T-helper 17 cell (primary cell): ENCODE results near the gene DRD1. TPM values are rescaled to one million over a fixed set of nuclear protein-coding genes. Genes with fewer than 3 reads are reported as not detected.
"Not testable (repeated sequence)": the region's sequence is repeated elsewhere in the genome, so short reads cannot be mapped to it uniquely, and the experiment has no call there.

Source experiments
- ATAC-seq: fragments of 150-1000 bp; cut with Tn5 transposase; 2 replicates; pipeline ENCODE4 v1.10.0; 2021; ENCODE audit warnings: mild to moderate bottlenecking, moderate library complexity
- DNase-seq, 3 donors: peaks; one replicate each; pipeline versions ENCODE4 v3.0.0 to v3.0.0-alpha.2; 2020 to 2021
- H3K9me3 ChIP-seq: one replicate; pipeline ENCODE4 v1.7.0; 2013; ENCODE audit warnings: low read length, mild to moderate bottlenecking; ENCODE audit not compliant: control insufficient read depth, poor library complexity, severe bottlenecking
- H3K27ac Mint-ChIP-seq: one replicate; pipeline ENCODE4 v1.8.0; 2022; ENCODE audit warnings: mild to moderate bottlenecking, moderate library complexity, mixed read lengths
- H3K27me3 Mint-ChIP-seq: one replicate; pipeline ENCODE4 v1.8.0; 2022; ENCODE audit warnings: mixed read lengths
- H3K36me3 Mint-ChIP-seq: one replicate; pipeline ENCODE4 v1.8.0; 2022; ENCODE audit warnings: low read depth, mixed read lengths
- H3K4me1 Mint-ChIP-seq: one replicate; pipeline ENCODE4 v1.8.0; 2022; ENCODE audit warnings: mild to moderate bottlenecking, mixed read lengths
- H3K4me3 Mint-ChIP-seq: one replicate; pipeline ENCODE4 v1.8.0; 2022; ENCODE audit warnings: mild to moderate bottlenecking, moderate library complexity, mixed read lengths
- total RNA-seq, 4 donors: library from RNA in 2 of 4; stranded (reverse) in 2 of 4; gene quantifications; one replicate each; pipeline ENCODE4 v1.2.3 and lab custom pipeline; 2022 to 2026

DRD1 gene
- total RNA-seq, 2 donors from 2014 or later = not detected

DNA sequence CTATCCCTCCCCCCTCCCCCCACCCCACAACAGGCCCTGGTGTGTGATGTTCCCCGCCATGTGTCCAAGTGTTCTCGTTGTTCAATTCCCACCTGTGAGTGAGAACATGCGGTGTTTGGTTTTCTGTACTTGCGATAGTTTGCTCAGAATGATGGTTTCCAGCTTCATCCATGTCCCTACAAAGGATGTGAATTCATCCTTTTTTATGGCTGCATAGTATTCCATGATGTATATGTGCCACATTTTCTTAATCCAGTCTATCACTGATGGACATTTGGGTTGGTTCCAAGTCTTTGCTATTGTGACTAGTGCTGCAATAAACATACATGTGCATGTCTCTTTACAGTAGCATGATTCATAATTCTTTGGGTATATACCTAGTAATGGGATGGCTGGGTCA is 48.6 kb downstream of the DRD1 start:
- not testable (repeated sequence) for H3K4me3 Mint-ChIP-seq, DNase-seq, H3K4me1 Mint-ChIP-seq, H3K9me3 ChIP-seq, H3K36me3 Mint-ChIP-seq, ATAC-seq, H3K27ac Mint-ChIP-seq
- peaks cover 14% of the 10 kb centered on the region for H3K27me3 Mint-ChIP-seq

DNA sequence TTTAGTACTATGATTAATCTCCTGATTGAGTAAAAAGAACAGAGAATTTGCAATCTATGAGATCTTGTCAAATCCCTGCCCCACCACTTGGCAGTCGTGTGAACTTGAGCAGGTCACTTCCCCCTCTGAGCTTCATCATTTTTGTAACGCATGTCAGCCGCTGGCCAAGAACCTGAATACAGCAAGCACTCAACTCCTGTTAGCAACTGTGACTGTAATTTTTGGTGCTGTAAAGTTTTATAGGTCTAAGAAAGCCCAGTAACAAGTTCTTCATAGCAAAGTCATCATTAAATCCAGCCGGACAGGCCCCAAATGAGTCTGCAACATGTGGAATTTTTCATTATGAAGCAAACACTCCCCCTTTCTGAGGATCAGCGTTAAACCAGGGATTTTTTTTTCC is 49.4 kb downstream of the DRD1 start:
- ATAC-seq (no peak), DNase-seq (no peak)
- Mint-ChIP-seq H3K36me3 (peaks cover 2% of the 10 kb centered on the region), H3K27me3 (peaks cover 14% of the 10 kb centered on the region), H3K27ac (no peak overlapping the region), H3K4me1 (no peaks in the 10 kb centered on the region), H3K4me3 (no peak overlapping the region)
- no peaks in the 10 kb centered on the region for H3K9me3 ChIP-seq

DNA sequence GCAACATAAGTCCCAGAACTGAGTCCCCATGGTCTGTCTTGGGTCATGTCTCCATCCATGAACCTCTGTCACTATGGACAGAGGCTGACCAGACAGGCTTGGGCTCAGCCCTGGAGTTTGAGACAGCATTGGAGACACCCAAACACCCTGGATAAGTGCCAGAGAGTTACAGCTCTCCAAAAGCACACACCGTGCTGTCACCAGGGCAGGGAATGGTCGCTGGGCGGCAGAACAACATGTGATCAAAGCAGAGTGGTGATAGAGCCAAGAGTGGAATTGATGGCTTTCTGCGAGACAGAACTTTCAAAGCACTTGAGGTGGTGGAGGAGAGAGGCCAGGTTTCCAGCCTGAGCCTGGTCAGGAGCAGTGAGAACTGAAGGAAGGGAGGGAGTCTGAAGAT is 50.1 kb downstream of the DRD1 start:
- H3K4me1 Mint-ChIP-seq = no peaks in the 10 kb centered on the region
- peaks cover 16% of the 10 kb centered on the region for H3K27me3 Mint-ChIP-seq
- H3K4me3 Mint-ChIP-seq = no peak overlapping the region
- ATAC-seq (no peak), DNase-seq (no peak)
- H3K36me3 Mint-ChIP-seq = peaks cover 2% of the 10 kb centered on the region
- H3K27ac Mint-ChIP-seq = no peak overlapping the region
- no peaks in the 10 kb centered on the region for H3K9me3 ChIP-seq

DNA sequence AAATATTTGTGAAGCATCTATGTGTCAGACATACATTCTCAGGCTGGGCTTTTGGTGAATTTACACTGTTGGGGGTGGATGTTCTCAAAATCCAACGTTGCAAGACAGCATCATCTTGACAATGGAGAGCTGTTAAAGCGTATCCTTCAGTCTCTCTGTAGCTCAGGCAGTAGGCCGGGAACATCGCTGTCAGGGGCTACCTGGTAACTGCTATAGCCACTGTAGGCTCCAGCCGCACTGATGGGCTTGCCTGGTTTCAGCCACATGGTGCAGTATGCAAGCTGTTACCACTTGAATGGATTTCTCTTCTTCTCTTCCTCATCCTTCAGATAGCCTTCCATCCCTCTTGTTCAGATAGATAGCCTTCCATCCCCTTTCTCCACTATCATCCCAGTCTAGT is 51.7 kb downstream of the DRD1 start:
- no peak overlapping the region for H3K4me3 Mint-ChIP-seq
- H3K4me1 Mint-ChIP-seq = no peaks in the 10 kb centered on the region
- H3K9me3 ChIP-seq = no peaks in the 10 kb centered on the region
- ATAC-seq (no peak), DNase-seq (no peak)
- no peak overlapping the region for H3K27ac Mint-ChIP-seq
- peaks cover 23% of the 10 kb centered on the region for H3K27me3 Mint-ChIP-seq
- H3K36me3 Mint-ChIP-seq = peaks cover 2% of the 10 kb centered on the region

DNA sequence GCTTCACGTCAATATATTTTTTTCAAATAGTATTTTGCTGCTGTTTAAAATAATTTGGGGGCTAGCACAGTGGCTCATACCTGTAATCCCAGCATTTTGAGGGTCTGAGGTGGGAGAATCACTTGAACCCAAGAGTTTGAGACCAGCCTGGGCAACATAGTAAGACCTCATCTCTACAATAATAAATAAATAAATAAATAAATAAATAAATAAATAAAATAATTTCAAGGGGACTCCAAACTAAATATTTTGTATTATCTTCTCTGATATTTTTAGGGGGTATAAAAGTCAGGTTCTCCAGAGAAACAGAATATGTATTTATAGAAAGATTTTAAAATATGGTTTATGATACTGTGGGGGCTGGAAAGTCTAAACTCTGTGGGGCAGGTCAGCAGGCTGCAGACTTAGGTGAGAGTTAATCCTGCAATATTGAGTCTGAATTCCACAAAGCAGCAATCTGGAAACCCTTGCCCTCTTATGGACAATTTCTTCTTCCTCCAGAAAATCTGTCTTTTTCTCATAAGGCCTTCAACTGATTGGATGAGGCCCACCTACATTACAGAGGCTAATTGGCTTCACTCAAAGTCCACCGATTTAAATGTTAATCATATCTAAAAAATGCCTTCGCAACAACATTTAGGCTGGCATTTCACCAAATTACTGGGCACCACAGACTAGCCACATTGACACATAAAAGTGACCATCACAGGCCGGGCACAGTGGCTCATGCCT is 53.5 kb downstream of the DRD1 start:
- H3K4me1 Mint-ChIP-seq = no peaks in the 10 kb centered on the region
- DNase-seq (no peak), ATAC-seq (no peak)
- H3K9me3 ChIP-seq = peaks cover 2% of the 10 kb centered on the region
- H3K4me3 Mint-ChIP-seq = no peak overlapping the region
- H3K36me3 Mint-ChIP-seq = no peaks in the 10 kb centered on the region
- H3K27me3 Mint-ChIP-seq = peaks cover 24% of the 10 kb centered on the region
- H3K27ac Mint-ChIP-seq = no peak overlapping the region

Other genes with a start within 250 kb of the DRD1 start
- gene SFXN1, start 34.4 kb upstream of the DRD1 start, total RNA-seq = 10 to 100 TPM; 59.4 to 88.3 TPM
- 1 to 10 TPM; 2.8 to 4.9 TPM for gene HRH2, start 213.9 kb upstream of the DRD1 start, total RNA-seq